Measurements from ENCODE around the gene CHAD. TPM values are rescaled to one million over a fixed set of nuclear protein-coding genes. Genes with fewer than 3 reads are reported as not detected.

The CHAD gene
- total RNA-seq, 1 experiment from 2014 or later, result not detected

DNA sequence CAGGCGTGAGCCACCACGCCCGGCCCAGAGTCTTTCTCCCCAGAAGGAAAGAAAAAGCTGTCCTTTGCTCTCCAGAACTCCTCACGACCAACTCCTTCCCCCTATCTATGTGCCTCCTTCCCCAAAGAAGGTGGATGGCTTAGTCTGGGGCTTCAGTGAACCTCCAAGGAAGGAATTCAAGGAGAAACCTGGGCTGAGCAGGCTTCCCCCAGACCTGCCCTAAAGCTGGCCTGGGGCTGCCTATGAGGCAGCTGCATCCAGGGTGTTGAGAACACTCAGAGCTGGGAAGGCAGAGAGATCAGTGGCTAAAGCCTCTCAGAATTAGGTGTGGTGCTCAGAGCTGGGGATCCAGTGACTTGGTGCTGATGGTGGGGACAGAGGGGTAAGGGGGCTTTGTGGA, 38.9 kb downstream of the CHAD start:
- in situ Hi-C loops (cut with HindIII; ENCODE audit: low pct_unique_long_range_greater_than_20kb, low sequenced_read_pairs) (no loop called here), intact Hi-C loops (cut with micrococcal nuclease; ENCODE audit: unreplicated experiment) (no loop called here)
- Histone ChIP-seq H3K27me3 (ENCODE audit: control insufficient read depth, insufficient read depth, low read length) (no peaks in the 10 kb centered on the region), H3K4me1 (ENCODE audit: control insufficient read depth, insufficient read depth, low read length) (peaks cover 17% of the 10 kb centered on the region), H3K27ac (ENCODE audit: low read length) (no peak overlapping the region), H3K36me3 (ENCODE audit: control insufficient read depth, insufficient read depth, low read length) (no peaks in the 10 kb centered on the region; the same call in 1 of the 2 replicates), H3K4me3 (ENCODE audit: low read depth in 2 of 2, low read length in 2 of 2) (no peak overlapping the region), H3K9me3 (ENCODE audit: control insufficient read depth, insufficient read depth, low read depth, low read length) (no peaks in the 10 kb centered on the region)
- no peak for DNase-seq (ENCODE audit: low read depth, low spot score)
- CTCF ChIA-PET, result no interaction called here
- TF ChIP-seq SIN3A (IDR thresholded peaks at IDR 0.05; ENCODE audit: borderline replicate concordance, insufficient read depth, low read depth, low read length) (no peak), POLR2AphosphoS5 (IDR thresholded peaks at IDR 0.05; ENCODE audit: low read depth, low read length) (no peak), TCF7L2 (IDR thresholded peaks at IDR 0.05; ENCODE audit: low read depth, low read length) (no peak)
- TF ChIP-seq, protein P1, sequence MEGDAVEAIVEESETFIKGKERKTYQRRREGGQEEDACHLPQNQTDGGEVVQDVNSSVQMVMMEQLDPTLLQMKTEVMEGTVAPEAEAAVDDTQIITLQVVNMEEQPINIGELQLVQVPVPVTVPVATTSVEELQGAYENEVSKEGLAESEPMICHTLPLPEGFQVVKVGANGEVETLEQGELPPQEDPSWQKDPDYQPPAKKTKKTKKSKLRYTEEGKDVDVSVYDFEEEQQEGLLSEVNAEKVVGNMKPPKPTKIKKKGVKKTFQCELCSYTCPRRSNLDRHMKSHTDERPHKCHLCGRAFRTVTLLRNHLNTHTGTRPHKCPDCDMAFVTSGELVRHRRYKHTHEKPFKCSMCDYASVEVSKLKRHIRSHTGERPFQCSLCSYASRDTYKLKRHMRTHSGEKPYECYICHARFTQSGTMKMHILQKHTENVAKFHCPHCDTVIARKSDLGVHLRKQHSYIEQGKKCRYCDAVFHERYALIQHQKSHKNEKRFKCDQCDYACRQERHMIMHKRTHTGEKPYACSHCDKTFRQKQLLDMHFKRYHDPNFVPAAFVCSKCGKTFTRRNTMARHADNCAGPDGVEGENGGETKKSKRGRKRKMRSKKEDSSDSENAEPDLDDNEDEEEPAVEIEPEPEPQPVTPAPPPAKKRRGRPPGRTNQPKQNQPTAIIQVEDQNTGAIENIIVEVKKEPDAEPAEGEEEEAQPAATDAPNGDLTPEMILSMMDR (IDR thresholded peaks at IDR 0.05), result no peak
- TF ChIP-seq, protein P2, sequence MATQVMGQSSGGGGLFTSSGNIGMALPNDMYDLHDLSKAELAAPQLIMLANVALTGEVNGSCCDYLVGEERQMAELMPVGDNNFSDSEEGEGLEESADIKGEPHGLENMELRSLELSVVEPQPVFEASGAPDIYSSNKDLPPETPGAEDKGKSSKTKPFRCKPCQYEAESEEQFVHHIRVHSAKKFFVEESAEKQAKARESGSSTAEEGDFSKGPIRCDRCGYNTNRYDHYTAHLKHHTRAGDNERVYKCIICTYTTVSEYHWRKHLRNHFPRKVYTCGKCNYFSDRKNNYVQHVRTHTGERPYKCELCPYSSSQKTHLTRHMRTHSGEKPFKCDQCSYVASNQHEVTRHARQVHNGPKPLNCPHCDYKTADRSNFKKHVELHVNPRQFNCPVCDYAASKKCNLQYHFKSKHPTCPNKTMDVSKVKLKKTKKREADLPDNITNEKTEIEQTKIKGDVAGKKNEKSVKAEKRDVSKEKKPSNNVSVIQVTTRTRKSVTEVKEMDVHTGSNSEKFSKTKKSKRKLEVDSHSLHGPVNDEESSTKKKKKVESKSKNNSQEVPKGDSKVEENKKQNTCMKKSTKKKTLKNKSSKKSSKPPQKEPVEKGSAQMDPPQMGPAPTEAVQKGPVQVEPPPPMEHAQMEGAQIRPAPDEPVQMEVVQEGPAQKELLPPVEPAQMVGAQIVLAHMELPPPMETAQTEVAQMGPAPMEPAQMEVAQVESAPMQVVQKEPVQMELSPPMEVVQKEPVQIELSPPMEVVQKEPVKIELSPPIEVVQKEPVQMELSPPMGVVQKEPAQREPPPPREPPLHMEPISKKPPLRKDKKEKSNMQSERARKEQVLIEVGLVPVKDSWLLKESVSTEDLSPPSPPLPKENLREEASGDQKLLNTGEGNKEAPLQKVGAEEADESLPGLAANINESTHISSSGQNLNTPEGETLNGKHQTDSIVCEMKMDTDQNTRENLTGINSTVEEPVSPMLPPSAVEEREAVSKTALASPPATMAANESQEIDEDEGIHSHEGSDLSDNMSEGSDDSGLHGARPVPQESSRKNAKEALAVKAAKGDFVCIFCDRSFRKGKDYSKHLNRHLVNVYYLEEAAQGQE (IDR thresholded peaks at IDR 0.05; ENCODE audit: insufficient read depth in 1 of 2, low read depth in 2 of 2, low read length in 1 of 2), result no peak
- BruUV-seq (replicated peaks), result no TSS peak
- ATAC-seq, result no peak
- POLR2A ChIA-PET, result interaction anchor here (0.6 kb wide), 1 partner anchor 16 kb away, joined by 3 read pairs; no protein-coding TSS in a partner anchor

DNA sequence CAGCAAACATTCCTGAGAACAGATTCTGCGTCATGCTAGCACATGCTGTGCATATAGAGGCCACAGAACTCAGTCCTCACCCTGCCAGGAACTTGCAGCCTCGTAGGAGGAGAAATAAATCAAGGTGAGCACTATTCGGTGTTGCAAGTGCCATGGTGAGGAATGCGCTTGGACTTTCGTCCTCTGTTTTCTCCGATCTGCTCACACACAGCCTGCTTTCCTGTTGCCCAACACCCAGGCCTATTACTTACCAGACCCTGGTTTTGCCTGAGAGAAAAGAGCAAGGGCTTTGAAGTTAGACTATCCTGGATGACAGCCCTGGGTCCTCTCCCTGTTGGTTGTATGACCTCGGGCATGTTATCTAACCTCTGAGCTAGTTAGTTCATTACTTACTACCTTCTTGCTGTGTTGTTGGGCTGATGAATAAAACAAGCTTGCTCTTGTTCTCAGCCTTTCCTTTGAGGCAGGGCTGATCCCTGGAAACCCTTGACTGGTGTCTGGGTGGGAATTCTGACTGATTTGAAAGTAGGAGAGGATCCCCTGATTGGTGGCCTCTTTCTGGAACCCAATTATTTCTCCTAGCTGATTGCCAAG, 39.8 kb downstream of the CHAD start:
- in situ Hi-C loops (cut with HindIII; ENCODE audit: low pct_unique_long_range_greater_than_20kb, low sequenced_read_pairs), result no loop called here
- no peak for ATAC-seq

More for the DNA sequence above, 39.8 kb downstream of the CHAD start:
- intact Hi-C loops (cut with micrococcal nuclease; ENCODE audit: unreplicated experiment), result no loop called here
- Histone ChIP-seq H3K36me3 (ENCODE audit: control insufficient read depth, insufficient read depth, low read length) (no peaks in the 10 kb centered on the region; the same call in 1 of the 2 replicates), H3K4me1 (ENCODE audit: control insufficient read depth, insufficient read depth, low read length) (peaks cover 17% of the 10 kb centered on the region), H3K27ac (ENCODE audit: low read length) (no peak overlapping the region), H3K9me3 (ENCODE audit: control insufficient read depth, insufficient read depth, low read depth, low read length) (no peaks in the 10 kb centered on the region), H3K4me3 (ENCODE audit: low read depth in 2 of 2, low read length in 2 of 2) (no peak overlapping the region), H3K27me3 (ENCODE audit: control insufficient read depth, insufficient read depth, low read length) (no peaks in the 10 kb centered on the region)
- TF ChIP-seq POLR2AphosphoS5 (IDR thresholded peaks at IDR 0.05; ENCODE audit: low read depth, low read length) (no peak), TCF7L2 (IDR thresholded peaks at IDR 0.05; ENCODE audit: low read depth, low read length) (no peak), SIN3A (IDR thresholded peaks at IDR 0.05; ENCODE audit: borderline replicate concordance, insufficient read depth, low read depth, low read length) (no peak)
- TF ChIP-seq, protein P2 (IDR thresholded peaks at IDR 0.05; ENCODE audit: insufficient read depth in 1 of 2, low read depth in 2 of 2, low read length in 1 of 2), result no peak
- TF ChIP-seq, protein P1 (IDR thresholded peaks at IDR 0.05), result no peak
- ChIA-PET POLR2A (interaction anchor here (0.6 kb wide), 1 partner anchor 17 kb away, joined by 3 read pairs; no protein-coding TSS in a partner anchor), CTCF (interaction anchor here (0.6 to 0.7 kb wide), 2 partner anchors 32 to 49 kb away, joined by 3 to 7 read pairs; partner anchors contain the start of gene LRRC59)
- BruUV-seq (replicated peaks), result no TSS peak
- no peak for DNase-seq (ENCODE audit: low read depth, low spot score)

Data from Panc1 (cell line).